Measurements from ENCODE around the gene DACT3. TPM values are rescaled to one million over a fixed set of nuclear protein-coding genes. Genes with fewer than 3 reads are reported as not detected.

The DACT3 gene
- total and polyA plus RNA-seq, 8 donors = 6.1 to 29.9 (median 10.4) TPM

GRCh38 chr19:46696052-46696451, 35.1 kb upstream of the DACT3 start:
- TF ChIP-seq EP300 (IDR thresholded peaks at IDR 0.05) = no peak
- TF ChIP-seq POLR2A (IDR thresholded peaks at IDR 0.05) = no peak
- TF ChIP-seq CTCF (IDR thresholded peaks at IDR 0.05) = no peak
- TF ChIP-seq POLR2AphosphoS5 (IDR thresholded peaks at IDR 0.05) = no peak
- intact Hi-C loops (cut with DNase I; ENCODE audit: low total_unique reads) = no loop called here
- peaks cover 8 to 17% (median 16%) of the 10 kb centered on the region in 4 donors for H3K4me1 ChIP-seq
- no peaks in the 10 kb centered on the region for H3K27me3 ChIP-seq
- WGBS, 5 donors = 95 to 96% (median 95%) methylated on average over 10 of the region's 10 CpGs
- no peak overlapping the region for H3K27ac ChIP-seq
- H3K36me3 ChIP-seq = peaks cover 86 to 98% (median 93%) of the 10 kb centered on the region in 4 donors
- DNase-seq = no peak
- no peaks in the 10 kb centered on the region for H3K9me3 ChIP-seq
- H3K4me3 ChIP-seq = no peak overlapping the region

GRCh38 chr19:46693760-46694159, 32.8 kb upstream of the DACT3 start:
- no peaks in the 10 kb centered on the region for H3K27me3 ChIP-seq
- no peak for DNase-seq
- H3K4me1 ChIP-seq = peaks cover 8 to 17% (median 16%) of the 10 kb centered on the region in 4 donors
- no peak overlapping the region for H3K27ac ChIP-seq
- no peak for TF ChIP-seq CTCF (IDR thresholded peaks at IDR 0.05)
- TF ChIP-seq EP300 (IDR thresholded peaks at IDR 0.05) = no peak
- no peak for TF ChIP-seq POLR2AphosphoS5 (IDR thresholded peaks at IDR 0.05)
- no peak for TF ChIP-seq POLR2A (IDR thresholded peaks at IDR 0.05)
- WGBS, 5 donors = 91 to 98% (median 95%) methylated on average over 21 to 22 of the region's 22 CpGs
- intact Hi-C loops (cut with DNase I; ENCODE audit: low total_unique reads) = no loop called here
- no peak overlapping the region for H3K4me3 ChIP-seq
- no peaks in the 10 kb centered on the region for H3K9me3 ChIP-seq
- H3K36me3 ChIP-seq = peaks cover 86 to 98% (median 93%) of the 10 kb centered on the region in 4 donors

- H3K27me3 ChIP-seq = no peaks in the 10 kb centered on the region
- TF ChIP-seq EP300 (IDR thresholded peaks at IDR 0.05) (no peak), POLR2A (IDR thresholded peaks at IDR 0.05) (no peak), POLR2AphosphoS5 (IDR thresholded peaks at IDR 0.05) (no peak), CTCF (IDR thresholded peaks at IDR 0.05) (no peak)
- intact Hi-C loops (cut with DNase I; ENCODE audit: low total_unique reads) = no loop called here
- H3K9me3 ChIP-seq = no peaks in the 10 kb centered on the region
- 91 to 95% (median 93%) methylated on average over 4 of the region's 4 CpGs for WGBS, 5 donors
- H3K4me3 ChIP-seq = no peak overlapping the region
- peaks cover 8 to 16% (median 14%) of the 10 kb centered on the region in 4 donors for H3K4me1 ChIP-seq
- H3K27ac ChIP-seq = no peak overlapping the region
- DNase-seq = no peak
- H3K36me3 ChIP-seq = peaks cover 88 to 98% (median 93%) of the 10 kb centered on the region in 4 donors
Observed at GRCh38 chr19:46692918-46693722, 32.1 kb upstream of the DACT3 start.

- Histone ChIP-seq H3K27ac (no peak overlapping the region), H3K4me1 (peaks cover 1 to 4% (median 2%) of the 10 kb centered on the region in 4 donors), H3K9me3 (no peaks in the 10 kb centered on the region), H3K27me3 (no peaks in the 10 kb centered on the region), H3K36me3 (peaks cover 98 to 100% (median 100%) of the 10 kb centered on the region in 4 donors), H3K4me3 (no peak overlapping the region)
- intact Hi-C loops (cut with DNase I; ENCODE audit: low total_unique reads) = no loop called here
- WGBS, 5 donors = 96 to 100% (median 97%) methylated on average over 2 of the region's 2 CpGs
- no peak for TF ChIP-seq EP300 (IDR thresholded peaks at IDR 0.05)
- no peak for TF ChIP-seq POLR2A (IDR thresholded peaks at IDR 0.05)
- no peak for TF ChIP-seq POLR2AphosphoS5 (IDR thresholded peaks at IDR 0.05)
- no peak for TF ChIP-seq CTCF (IDR thresholded peaks at IDR 0.05)
- DNase-seq = no peak
Observed at GRCh38 chr19:46691948-46692347, 31.0 kb upstream of the DACT3 start.

Data from stomach (tissue), 9 donors.